ENCODE data around the gene TAAR2. TPM values are rescaled to one million over a fixed set of nuclear protein-coding genes. Genes with fewer than 3 reads are reported as not detected.

The TAAR2 gene
- total RNA-seq, 4 donors from 2014 or later: not detected

DNA sequence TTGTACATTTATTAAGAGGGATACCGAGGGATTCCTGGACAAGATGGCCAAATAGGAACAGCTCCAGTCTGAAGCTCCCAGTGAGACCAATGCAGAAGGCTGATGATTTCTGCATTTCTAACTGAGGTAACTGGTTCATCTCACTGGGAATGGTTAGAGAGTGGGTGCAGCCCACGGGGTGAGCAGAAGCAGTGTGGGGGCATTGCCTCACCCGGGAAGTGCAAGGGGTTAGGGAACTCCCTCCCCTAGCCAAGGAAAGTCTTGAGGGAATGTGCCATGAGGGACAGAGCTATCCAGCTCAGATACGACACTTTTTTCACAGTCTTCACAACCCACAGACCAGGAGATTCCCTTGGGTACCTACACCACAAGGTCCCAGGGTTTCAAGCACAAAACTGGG lies 10.7 kb upstream of the TAAR2 start:
- WGBS, 2 donors (ENCODE audit: low coverage in 1 of 2): 88% methylated on average over 2 of the region's 4 CpGs; no CpG with 5 or more reads in 1 of the 2 donors
- ATAC-seq: no peak

DNA sequence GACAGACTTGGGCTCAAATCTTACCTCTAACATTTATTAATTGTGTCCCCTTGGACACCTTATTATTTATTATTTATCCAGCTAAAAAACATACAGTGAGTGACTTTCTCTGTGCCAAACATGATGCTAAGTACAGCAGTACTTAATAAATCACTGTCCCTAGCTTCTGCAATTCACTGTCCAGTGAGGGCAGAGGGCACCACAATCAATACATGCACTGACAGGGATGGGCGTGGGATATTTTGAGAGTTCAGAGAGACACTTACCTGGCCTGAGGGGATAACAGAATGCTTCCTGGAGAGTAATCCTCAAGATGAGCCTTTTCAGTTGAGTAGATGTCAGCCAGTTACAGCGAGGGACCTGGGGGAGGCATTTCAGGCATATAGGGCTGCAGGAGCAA lies 9.3 kb upstream of the TAAR2 start:
- Histone ChIP-seq H3K36me3 (no peaks in the 10 kb centered on the region), H3K27me3 (peaks cover 17% of the 10 kb centered on the region), H3K4me1 (no peaks in the 10 kb centered on the region), H3K27ac (no peak overlapping the region), H3K9me3 (peaks cover 0 to 6% (median 0%) of the 10 kb centered on the region in 3 donors), H3K4me3 (no peak overlapping the region)
- 65% methylated on average over 2 of the region's 2 CpGs; no CpG with 5 or more reads in 1 of the 2 donors for WGBS, 2 donors (ENCODE audit: low coverage in 1 of 2)
- no peak for ATAC-seq
- TF ChIP-seq POLR2AphosphoS5 (IDR thresholded peaks at IDR 0.05) (no peak), EP300 (IDR thresholded peaks at IDR 0.05) (no peak), POLR2A (IDR thresholded peaks at IDR 0.05) (no peak)
- TF ChIP-seq, protein P1, sequence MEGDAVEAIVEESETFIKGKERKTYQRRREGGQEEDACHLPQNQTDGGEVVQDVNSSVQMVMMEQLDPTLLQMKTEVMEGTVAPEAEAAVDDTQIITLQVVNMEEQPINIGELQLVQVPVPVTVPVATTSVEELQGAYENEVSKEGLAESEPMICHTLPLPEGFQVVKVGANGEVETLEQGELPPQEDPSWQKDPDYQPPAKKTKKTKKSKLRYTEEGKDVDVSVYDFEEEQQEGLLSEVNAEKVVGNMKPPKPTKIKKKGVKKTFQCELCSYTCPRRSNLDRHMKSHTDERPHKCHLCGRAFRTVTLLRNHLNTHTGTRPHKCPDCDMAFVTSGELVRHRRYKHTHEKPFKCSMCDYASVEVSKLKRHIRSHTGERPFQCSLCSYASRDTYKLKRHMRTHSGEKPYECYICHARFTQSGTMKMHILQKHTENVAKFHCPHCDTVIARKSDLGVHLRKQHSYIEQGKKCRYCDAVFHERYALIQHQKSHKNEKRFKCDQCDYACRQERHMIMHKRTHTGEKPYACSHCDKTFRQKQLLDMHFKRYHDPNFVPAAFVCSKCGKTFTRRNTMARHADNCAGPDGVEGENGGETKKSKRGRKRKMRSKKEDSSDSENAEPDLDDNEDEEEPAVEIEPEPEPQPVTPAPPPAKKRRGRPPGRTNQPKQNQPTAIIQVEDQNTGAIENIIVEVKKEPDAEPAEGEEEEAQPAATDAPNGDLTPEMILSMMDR (IDR thresholded peaks at IDR 0.05): no peak

More for the DNA sequence above, 10.7 kb upstream of the TAAR2 start:
- TF ChIP-seq, protein P1 (IDR thresholded peaks at IDR 0.05): no peak
- no peak for TF ChIP-seq POLR2AphosphoS5 (IDR thresholded peaks at IDR 0.05)
- TF ChIP-seq EP300 (IDR thresholded peaks at IDR 0.05): no peak
- no peak for TF ChIP-seq POLR2A (IDR thresholded peaks at IDR 0.05)
- Histone ChIP-seq H3K9me3 (peaks cover 0 to 6% (median 0%) of the 10 kb centered on the region in 3 donors), H3K27ac (no peak overlapping the region), H3K27me3 (peaks cover 17% of the 10 kb centered on the region), H3K36me3 (no peaks in the 10 kb centered on the region), H3K4me3 (no peak overlapping the region), H3K4me1 (no peaks in the 10 kb centered on the region)

DNA sequence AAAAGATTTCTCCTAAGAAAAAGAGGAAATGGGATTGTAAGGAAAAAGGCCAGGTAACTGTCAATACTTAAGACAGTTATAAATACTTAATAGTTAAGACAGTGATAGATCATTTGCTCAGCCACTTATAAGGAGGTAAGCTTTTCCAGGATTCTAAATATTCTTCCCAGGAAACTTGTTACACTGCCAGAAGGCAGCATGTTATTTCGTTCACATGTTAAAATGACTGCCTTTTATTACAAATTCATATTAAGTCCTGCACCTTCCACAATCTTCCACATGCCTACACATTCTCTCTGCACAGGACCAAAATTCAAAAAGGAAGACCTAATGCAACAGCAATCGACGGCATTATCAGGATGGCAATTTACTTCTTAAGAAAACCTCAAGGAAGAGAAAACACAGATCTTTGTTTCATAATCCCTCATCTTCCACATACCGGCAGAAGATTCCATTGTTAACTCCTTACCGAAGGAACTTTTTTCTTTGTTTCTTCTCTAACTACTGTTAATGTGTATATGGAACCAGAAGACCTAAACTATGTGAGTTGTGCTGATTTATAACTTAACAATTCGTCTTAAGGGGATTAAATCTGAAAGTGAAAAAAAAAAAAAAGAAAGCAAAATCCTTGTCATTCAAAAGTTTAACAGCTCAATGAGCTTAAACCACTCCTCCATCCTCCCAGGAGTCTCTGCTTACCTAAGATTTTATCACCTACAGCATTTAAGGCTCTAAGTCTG lies 799 bp downstream of the TAAR2 start:
- Histone ChIP-seq H3K4me3 (no peak overlapping the region), H3K9me3 (peaks cover 0 to 6% (median 0%) of the 10 kb centered on the region in 3 donors), H3K27me3 (no peaks in the 10 kb centered on the region), H3K36me3 (no peaks in the 10 kb centered on the region), H3K27ac (no peak overlapping the region), H3K4me1 (no peaks in the 10 kb centered on the region)
- TF ChIP-seq POLR2A (IDR thresholded peaks at IDR 0.05) (no peak), POLR2AphosphoS5 (IDR thresholded peaks at IDR 0.05) (no peak), EP300 (IDR thresholded peaks at IDR 0.05) (no peak)
- TF ChIP-seq, protein P1 (IDR thresholded peaks at IDR 0.05): no peak
- 27 to 33% methylated on average over 6 of the region's 6 CpGs for WGBS, 2 donors (ENCODE audit: low coverage in 1 of 2)
- ATAC-seq: no peak

DNA sequence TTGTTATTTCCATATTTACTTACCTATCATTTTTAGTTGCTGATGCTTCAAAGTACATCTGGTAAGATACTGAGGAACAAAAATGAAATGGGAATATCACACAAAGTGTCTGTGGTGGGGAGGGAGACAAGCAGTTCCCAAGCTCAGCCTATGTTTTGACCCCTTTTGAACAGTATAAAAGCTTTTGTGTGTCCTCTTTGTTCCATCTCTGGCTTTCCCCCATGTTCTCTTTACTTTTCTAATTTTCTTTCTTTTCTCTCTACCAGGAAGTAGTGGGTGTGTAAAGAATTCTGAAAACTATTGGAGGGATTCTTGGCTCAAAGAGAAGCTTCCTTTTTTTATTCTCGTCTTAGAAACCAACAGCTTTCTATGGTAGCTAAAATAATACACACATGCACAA lies 7.4 kb downstream of the TAAR2 start:
- Histone ChIP-seq H3K27ac (no peak overlapping the region), H3K9me3 (no peaks in the 10 kb centered on the region), H3K27me3 (no peaks in the 10 kb centered on the region), H3K36me3 (no peaks in the 10 kb centered on the region), H3K4me1 (no peaks in the 10 kb centered on the region), H3K4me3 (no peak overlapping the region)
- TF ChIP-seq EP300 (IDR thresholded peaks at IDR 0.05) (no peak), POLR2AphosphoS5 (IDR thresholded peaks at IDR 0.05) (no peak), POLR2A (IDR thresholded peaks at IDR 0.05) (no peak)
- TF ChIP-seq, protein P1 (IDR thresholded peaks at IDR 0.05): no peak
- WGBS, 2 donors (ENCODE audit: low coverage in 1 of 2): 33 to 42% methylated on average over 1 of the region's 1 CpG
- ATAC-seq: no peak

DNA sequence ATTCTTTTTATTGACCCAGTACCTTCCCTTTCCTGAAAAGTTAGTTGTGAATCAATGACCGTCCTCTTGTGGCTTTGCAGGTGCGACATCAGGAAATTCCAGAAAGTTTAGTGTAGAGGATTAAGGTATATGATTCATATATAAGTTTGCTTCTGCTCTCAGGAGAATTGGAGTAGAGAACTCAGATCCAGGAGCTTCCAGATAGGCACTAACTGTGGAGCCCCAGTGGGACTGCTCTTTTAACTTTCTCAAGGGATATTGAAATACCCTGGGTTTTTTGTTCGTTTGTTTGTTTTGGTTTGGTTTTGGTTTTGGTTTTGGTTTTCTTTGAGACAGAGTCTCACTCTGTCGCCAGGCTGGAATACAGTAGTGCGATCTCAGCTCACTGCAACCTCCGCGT lies 9.5 kb downstream of the TAAR2 start:
- 70 to 92% methylated on average over 3 to 4 of the region's 7 CpGs for WGBS, 2 donors (ENCODE audit: low coverage in 1 of 2)
- Histone ChIP-seq H3K27ac (no peak overlapping the region), H3K9me3 (no peaks in the 10 kb centered on the region), H3K36me3 (no peaks in the 10 kb centered on the region), H3K4me1 (no peaks in the 10 kb centered on the region), H3K4me3 (no peak overlapping the region), H3K27me3 (no peaks in the 10 kb centered on the region)
- ATAC-seq: no peak
- no peak for TF ChIP-seq POLR2AphosphoS5 (IDR thresholded peaks at IDR 0.05)
- no peak for TF ChIP-seq EP300 (IDR thresholded peaks at IDR 0.05)
- no peak for TF ChIP-seq POLR2A (IDR thresholded peaks at IDR 0.05)
- TF ChIP-seq, protein P1 (IDR thresholded peaks at IDR 0.05): no peak

Measured in gastroesophageal sphincter (tissue), 4 donors.